ENCODE results near the gene STIP1. TPM values are rescaled to one million over a fixed set of nuclear protein-coding genes. Genes with fewer than 3 reads are reported as not detected.
A peak's percentile ranks its signal among the peaks of the same experiment; 100 is the strongest.
"Not testable (repeated sequence)": the region's sequence is repeated elsewhere in the genome, so short reads cannot be mapped to it uniquely, and the experiment has no call there.

The STIP1 gene
- total RNA-seq, 1 experiment from 2014 or later, result 296 TPM

- no peak for DNase-seq (ENCODE audit: low spot score)
Observed at GRCh38 chr11:64237484-64237951, 51.5 kb downstream of the STIP1 start.

DNA sequence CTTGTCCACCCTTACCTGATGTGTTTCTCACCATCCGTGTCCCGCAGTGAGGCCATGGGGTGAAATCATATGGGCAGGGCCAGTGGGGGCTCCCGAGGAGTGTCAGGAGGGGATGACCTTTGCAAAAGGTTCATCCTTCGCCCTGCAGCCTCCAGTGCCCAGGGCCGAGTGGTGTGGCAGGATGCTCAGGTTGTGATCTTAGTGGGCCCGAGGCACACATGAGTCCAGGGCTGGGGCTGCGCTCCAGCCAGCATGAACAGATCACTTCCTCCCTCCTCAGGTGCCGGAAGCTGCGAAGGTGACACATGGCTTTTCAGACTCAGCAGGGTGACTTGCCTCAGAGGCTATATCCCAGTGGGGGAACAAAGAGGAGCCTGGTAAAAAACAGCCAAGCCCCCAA lies 52.1 kb downstream of the STIP1 start:
- no peak for DNase-seq (ENCODE audit: low spot score)

GRCh38 chr11:64238999-64239398 lies 53.0 kb downstream of the STIP1 start:
- no peak for DNase-seq (ENCODE audit: low spot score)

DNA sequence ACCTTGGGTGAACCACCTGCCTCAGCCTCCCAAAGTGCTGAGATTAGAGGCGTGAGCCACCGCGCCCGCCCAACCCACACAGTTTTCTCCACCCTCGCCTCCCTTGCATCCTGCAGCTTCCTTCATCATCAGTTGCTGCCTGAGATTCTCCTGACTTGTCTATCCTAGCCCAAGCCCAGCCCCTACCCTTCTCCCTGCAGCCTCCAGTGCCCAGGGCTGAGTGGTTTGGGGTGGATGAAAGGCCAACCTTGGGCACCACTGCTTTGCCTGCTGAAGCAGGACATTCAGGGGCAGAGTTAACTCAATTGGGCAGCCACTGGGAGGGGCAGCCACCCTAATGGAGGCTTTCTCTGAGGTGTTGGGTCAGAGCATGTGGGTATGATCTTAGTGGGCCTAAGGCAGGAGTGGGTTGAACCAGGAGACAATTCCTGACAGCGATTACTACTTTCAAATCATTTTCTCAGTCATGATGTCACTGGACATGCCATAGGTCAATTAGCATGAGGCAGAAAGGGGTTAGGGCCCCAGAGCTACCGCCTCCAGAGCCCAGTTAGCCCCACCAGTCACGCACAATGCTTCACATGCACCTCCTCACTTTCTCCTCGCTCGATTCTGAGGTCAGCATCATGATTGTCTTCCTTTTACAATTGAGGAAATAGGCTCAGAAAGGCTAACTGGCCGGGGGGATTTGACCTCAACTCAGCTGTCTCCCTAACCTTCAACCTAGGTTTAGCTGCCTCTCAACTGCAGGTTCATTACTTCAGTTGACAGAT lies 53.9 kb downstream of the STIP1 start:
- DNase-seq (ENCODE audit: low spot score), result no peak

DNA sequence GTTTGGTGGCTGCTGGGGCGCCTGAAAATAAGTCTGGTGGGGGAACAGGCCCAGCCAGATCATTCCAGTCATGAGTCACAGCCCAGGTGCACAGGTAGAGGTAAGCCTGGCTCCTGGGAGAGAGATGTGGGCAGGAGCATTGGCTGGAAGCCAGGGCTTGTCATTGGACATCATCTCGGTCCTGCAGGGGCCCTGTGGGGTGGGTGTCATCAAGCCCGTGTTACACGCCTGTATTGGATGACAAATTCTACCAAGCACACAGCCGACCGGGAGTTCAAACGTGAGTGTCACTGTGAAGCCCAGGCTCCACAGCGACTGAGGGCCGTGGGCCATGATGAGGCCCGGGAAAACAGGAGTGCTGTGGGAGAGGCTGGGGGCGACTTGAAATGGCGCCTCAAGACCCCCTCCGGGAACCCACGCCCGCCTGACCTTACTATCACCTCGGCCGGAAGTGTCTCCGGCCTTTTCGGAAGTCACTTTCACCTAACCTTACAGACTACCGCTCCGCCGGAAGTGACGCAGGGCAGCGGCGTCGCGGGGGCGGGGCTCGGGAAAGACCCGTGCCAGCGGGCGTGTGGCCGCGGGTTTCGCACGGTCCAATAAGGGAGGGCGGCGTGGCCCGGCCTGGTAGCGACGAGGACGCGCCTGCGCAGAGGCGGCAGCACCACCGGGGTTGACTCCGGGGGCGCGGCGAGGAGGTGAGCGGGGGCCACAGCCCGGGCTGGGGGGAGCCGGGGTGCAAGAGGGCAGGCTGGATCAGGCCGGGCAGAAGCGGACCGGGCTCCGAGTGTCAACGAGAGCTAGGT lies 54.7 kb downstream of the STIP1 start, which contains the start of gene FKBP2:
Gene FKBP2, plus strand, starts transcription at position 661 of the 806 bp plus-strand sequence. CDS start 1,293 bp downstream, outside the sequence.
- DNase-seq (ENCODE audit: low spot score), result peak; percentile 95

DNA sequence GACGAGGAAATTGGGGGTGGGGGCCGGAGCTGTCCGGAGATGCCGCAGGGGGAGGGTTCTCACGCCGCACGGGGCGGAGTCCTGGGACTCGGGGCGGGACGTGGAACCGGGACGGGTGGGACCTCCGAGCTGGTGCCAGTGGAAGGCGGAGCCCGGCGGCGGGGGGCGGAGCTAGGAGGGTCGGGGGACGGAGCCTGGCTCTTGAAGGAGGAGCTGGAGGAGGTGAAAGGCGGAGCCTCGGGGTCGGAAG lies 55.2 kb downstream of the STIP1 start:
- peak; percentile 94 for DNase-seq (ENCODE audit: low spot score)

DNA sequence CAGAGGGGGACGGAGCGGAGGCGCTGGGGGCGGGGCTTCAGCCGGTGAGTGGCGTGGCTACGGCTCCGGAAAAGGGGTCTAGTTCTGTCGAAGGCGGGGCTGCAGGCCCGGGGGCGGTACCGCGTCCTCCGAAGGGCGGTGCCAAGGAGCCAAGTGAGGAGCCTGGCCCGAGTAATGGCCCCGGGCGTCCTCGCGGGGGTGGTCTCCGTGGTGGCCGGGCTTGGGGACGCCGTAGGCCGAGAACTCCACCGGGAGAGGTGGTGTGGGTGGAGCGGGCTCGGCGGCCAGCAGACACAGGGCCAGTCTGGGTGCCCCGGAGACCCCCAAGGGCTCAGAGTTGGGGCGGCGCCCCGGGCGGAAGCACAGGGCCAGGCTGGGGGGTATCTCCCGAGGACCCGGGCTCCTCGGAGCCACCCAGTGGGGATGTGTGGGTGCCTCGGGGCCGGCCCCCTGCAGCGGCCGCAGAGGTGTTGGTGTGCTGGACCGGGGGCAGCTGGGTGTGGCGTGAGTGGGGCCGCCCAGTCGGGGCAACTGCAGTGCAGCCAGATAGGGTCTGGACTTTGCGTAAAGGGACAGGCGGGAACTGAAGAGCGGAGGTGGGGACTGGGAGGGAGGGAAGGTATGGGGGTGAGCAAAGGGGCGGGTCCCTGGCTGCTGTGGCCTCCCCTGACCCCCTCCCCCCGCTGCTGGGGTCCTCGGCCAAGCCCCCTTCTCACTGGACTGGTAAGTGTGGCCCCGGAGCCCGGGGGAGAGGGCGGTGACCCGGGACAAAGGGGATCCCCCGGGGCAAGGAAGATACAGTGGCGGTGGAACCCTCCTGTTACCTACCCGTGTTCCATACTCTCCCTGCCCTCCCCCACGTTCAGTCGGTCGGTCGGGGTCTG lies 55.8 kb downstream of the STIP1 start:
- DNase-seq (ENCODE audit: low spot score), result no peak

DNA sequence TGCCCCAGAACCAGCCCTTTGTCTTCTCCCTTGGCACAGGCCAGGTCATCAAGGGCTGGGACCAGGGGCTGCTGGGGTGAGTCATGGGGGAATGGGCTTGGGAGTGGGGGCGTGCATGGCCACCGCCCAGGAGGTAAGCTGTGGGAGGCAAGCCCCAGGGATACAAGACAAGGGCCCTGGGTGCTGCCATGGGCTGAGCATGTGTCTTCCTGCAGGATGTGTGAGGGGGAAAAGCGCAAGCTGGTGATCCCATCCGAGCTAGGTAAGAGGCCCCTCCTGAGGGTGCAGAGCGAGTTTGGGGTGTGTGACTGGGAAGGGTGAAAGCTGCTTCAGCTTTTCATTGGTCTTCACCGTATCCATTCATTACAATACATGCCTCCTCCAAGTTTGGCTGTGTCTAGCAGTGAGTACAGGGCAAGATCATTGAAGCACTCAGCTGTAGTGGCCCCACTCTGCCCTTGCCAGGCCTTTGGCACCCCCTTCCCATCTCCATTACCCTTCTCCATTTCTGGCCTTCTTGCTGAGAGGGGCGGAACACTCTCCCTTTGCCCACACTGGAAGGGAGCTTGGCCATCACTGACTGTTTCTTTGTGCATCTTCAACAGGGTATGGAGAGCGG lies 57.4 kb downstream of the STIP1 start:
- no peak for DNase-seq (ENCODE audit: low spot score)

DNA sequence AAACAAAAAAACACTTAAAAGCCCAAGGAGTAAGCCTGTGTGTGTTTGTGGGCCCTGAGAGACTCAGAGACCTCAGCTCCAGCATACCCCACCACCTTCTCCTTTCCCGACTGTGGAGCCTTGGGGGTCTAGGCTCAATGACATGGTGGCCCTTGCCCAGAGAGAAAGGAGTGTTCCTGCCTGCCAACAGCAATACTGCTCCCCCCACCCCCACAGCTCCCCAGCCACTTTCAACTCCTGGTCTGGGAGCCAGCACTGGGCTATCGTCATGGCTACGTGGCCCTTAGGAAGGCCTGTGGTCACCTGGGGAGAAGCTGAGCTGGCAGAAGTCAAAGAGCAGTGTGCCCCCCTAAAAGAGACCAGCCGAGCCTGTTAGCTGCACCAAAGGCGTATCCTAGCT lies 58.1 kb downstream of the STIP1 start:
- DNase-seq (ENCODE audit: low spot score), result no peak

- DNase-seq (ENCODE audit: low spot score), result no peak
Observed at GRCh38 chr11:64244966-64245365, 59.0 kb downstream of the STIP1 start.

DNA sequence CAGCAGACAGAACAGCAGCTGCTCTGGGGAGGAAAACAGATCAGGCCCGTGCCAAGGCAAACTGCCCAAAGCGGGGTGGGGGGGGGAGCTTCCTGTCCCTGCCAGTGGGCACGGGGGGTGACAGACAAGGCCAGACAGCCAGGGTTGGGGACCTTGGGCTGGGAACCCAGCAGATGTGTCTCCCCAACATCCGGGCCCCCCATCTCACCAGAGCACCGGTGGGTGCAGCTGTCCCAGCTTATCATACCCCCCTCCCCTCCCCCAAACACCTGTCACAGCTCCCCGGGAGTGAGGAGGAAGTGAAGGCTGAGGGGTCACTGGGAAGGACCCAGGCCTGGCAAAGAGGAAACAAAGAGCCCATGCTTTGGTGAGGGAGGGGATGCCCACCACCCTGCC lies 59.4 kb downstream of the STIP1 start:
- no peak for DNase-seq (ENCODE audit: low spot score)

GRCh38 chr11:64245797-64246620 lies 60.0 kb downstream of the STIP1 start:
- peak; percentile 82 for DNase-seq (ENCODE audit: low spot score)

DNA sequence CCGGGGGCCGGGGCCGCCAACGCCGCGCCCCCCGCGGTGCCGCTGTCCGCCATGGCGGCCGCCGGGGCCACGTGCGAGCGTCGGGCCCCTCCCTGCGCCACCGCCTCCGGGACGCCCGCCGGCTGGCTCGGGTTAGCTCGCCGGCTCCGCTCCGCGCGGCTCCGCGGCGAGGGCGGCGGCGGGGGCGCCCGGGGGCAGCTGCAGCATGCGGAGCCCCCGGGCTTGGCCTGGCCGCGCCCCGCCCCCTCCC lies 60.6 kb downstream of the STIP1 start:
- not testable (repeated sequence) for DNase-seq (ENCODE audit: low spot score)

DNA sequence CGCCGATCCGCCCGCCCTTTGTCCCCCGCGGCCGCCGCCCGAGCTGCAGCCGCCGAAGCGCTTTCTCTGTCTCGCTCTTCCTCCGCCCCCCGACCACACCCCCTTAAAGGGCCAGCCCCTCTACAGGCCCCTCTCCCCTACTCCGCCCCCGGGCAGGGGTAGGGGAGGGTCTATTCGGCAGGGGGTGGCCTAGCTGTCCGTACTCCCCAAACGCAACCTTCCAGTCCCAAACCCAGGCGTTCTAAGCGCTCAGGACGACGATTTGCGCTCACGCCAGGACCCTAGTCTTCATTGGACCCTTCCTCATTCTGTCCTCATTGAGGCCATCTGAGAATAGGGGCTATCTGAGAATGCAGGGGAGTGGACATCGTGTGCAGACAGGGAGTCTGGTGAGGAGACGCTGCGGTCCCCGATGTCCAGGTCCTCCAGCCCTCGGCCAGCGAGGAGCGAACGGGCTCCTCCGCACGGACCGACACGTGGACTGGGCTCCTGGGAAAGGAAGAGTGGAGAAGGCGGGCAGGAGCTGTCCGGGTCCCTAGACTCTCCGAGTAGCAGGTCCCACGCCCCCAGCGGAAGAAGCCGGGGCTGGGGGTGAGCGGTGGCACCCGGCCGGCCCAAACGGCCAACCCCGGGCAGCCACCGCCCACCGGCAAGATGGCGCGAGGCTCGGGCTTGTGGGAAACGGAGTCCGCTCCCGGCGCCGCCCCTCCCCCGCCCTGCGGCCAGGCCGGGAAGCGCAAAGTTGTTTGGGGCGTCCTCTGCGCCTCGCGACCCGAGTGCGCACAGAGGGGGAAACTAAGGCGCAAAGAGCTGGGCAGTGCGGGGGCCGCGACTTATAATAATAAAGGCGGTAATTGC lies 61.1 kb downstream of the STIP1 start, which contains the start of gene PPP1R14B:
Gene PPP1R14B, minus strand, starts transcription at position 73 of the 858 bp plus-strand sequence. CDS start 270 bp downstream, outside the sequence.
- DNase-seq (ENCODE audit: low spot score), result peak; percentile 77

DNA sequence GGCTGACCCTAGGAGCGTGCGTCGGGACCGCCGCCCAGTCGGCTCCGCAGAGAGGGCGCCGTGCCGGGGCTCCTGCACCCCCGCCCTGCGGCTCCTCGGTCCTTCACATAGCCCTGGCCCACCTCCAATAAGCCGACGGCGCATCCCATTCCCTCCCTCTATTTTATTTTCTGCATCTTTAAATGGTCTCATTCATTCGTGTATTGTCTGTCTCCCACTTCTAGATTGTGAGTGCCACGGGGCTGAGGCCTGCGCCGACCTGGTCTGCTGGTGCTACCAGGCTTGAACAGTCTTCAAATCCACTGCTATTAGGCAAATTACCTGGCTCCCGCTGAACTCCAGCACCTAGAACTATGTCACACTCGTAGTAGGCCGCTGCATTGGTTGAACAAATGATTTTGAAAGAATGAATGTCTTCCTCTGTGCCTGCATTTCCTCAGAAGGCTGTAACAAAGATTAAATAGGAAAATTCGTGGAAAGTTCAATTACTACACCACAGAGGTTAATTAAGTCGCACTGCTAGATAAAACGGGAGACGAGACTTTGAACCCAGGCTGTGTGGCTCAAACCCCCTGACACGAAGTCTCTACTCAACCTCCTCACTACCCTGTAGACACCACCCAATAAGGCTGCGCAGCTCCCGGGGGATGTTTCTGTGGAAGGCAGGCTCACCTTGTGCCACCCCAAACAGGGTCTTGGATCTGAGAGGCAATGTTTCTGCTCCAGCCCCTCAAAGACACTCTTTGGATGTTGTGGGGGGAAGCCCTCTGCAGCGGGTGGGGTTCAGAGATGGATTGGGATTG lies 62.0 kb downstream of the STIP1 start:
- no peak for DNase-seq (ENCODE audit: low spot score)

DNA sequence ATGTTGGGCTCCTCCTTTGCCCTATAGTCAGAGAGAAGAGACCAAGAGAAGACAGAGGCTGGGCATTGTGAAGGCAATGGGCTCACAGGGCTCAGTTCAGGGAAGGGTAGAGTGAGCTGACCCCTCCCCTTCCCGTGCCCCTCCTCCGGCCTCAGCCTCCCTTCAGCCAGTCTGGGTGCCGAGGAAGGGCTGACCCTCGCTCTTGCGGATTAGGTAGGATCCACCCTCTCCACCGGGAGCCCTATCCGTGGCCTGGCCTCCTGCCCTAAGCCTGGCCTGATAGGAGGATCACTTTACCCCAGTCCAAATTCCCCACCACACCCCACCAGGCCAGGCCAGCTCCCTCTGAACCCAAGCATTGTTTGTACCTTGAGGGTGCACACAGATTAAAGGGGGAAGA lies 62.6 kb downstream of the STIP1 start:
- DNase-seq (ENCODE audit: low spot score), result no peak

- DNase-seq (ENCODE audit: low spot score), result no peak
Observed at GRCh38 chr11:64249038-64249437, 63.1 kb downstream of the STIP1 start.

DNA sequence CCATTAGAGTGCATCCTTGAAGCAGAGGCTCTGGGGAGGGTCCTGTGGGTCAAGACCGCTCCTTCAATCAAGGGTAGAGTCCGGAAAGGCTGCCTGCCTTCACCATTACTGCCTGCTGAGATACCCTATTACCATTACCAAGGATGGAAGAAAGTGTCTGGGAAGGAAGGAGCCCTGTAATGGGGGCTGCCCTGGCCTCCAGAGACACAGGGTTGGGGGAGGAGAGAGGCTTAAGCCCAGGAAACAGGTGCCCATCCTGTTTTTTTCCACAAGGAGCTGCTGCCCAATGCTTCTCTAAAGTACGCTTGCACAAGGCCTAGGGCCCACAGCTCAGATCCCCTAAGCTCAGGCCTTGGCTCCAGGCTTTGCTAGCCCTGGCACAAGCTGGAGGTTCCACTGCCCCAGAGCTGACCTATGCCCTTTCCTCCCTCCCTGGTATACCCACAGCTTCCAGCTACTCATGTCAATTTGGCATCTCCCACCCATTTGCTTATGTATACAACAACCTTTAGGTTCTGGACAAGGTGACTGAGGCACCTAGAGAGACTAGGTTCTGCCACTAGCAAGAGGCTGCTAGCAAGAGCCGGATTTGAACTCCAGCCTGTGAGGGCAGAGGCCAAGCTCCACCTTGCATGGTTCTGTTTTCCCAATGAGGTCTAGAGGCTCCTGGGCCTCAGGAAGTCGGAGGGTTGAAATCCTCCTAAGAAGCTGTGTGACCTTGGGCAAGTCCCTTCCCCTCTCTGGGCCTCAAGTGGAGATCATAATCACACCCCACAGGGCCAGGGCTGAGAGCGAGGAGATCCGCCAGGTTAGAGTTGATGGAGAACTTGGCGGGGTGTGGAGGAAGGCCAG lies 63.8 kb downstream of the STIP1 start:
- DNase-seq (ENCODE audit: low spot score), result no peak

All from H4 (cell line).